Parathyroid adenoma (tissue), 2 donors: ENCODE measurements around the gene CRYBG1.
"Not testable (repeated sequence)": the region's sequence is repeated elsewhere in the genome, so short reads cannot be mapped to it uniquely, and the experiment has no call there.

ENCODE experiments used
- H2AFZ ChIP-seq: fragments of 300-600 bp; sonication (generic); one replicate; pipeline ENCODE4 v1.7.0; 2017; ENCODE audit warnings: antibody characterized with exemption, mild to moderate bottlenecking
- H3K27ac ChIP-seq: fragments of 300-600 bp; sonication (generic); one replicate; pipeline ENCODE4 v1.7.0; 2017
- H3K27me3 ChIP-seq: fragments of 300-600 bp; sonication (generic); one replicate; pipeline ENCODE4 v1.7.0; 2017; ENCODE audit warnings: low read length; ENCODE audit not compliant: control insufficient read depth, insufficient read depth
- H3K36me3 ChIP-seq: fragments of 300-600 bp; sonication (generic); one replicate; pipeline ENCODE4 v1.7.0; 2017; ENCODE audit warnings: low read length; ENCODE audit not compliant: control insufficient read depth, insufficient read depth
- H3K4me1 ChIP-seq: fragments of 300-600 bp; sonication (generic); one replicate; pipeline ENCODE4 v1.7.0; 2017; ENCODE audit warnings: control low read depth
- H3K4me2 ChIP-seq: fragments of 300-600 bp; sonication (generic); one replicate; pipeline ENCODE4 v1.7.0; 2017; ENCODE audit warnings: low read length
- H3K4me3 ChIP-seq: fragments of 300-600 bp; sonication (generic); one replicate; pipeline ENCODE4 v1.7.0; 2017; ENCODE audit warnings: low read depth, low read length
- H3K79me2 ChIP-seq: fragments of 300-600 bp; sonication (generic); one replicate; pipeline ENCODE4 v1.7.0; 2017; ENCODE audit warnings: control low read depth
- H3K9ac ChIP-seq: fragments of 300-600 bp; sonication (generic); one replicate; pipeline ENCODE4 v1.7.0; 2017; ENCODE audit warnings: mild to moderate bottlenecking
- H3K9me3 ChIP-seq: fragments of 300-600 bp; sonication (generic); one replicate; pipeline ENCODE4 v1.7.0; 2017; ENCODE audit warnings: low read length; ENCODE audit not compliant: control insufficient read depth
- CTCF ChIP-seq: fragments of 300-600 bp; sonication (generic); IDR thresholded peaks from one replicate; pipeline ENCODE4 v1.7.0; 2017; ENCODE audit warnings: antibody characterized with exemption, mild to moderate bottlenecking
- donor health status: primary hyperparathyroidism.

The CRYBG1 gene

GRCh38 chr6:106514583-106514885, 154.0 kb downstream of the CRYBG1 start:
- Histone ChIP-seq H3K4me3 (no peak overlapping the region), H3K9ac (no peak overlapping the region), H3K9me3 (no peaks in the 10 kb centered on the region), H3K4me1 (peaks cover 2% of the 10 kb centered on the region), H3K27ac (no peak overlapping the region), H2AFZ (no peak overlapping the region), H3K27me3 (no peaks in the 10 kb centered on the region), H3K4me2 (no peak overlapping the region), H3K79me2 (no peaks in the 10 kb centered on the region), H3K36me3 (no peaks in the 10 kb centered on the region)
- TF ChIP-seq CTCF: no peak

GRCh38 chr6:106515582-106515981, 155.1 kb downstream of the CRYBG1 start:
- not testable (repeated sequence) for H3K27ac ChIP-seq, H3K79me2 ChIP-seq

GRCh38 chr6:106516616-106517015, 156.1 kb downstream of the CRYBG1 start:
- no peak overlapping the region for H3K4me3 ChIP-seq
- H3K27ac ChIP-seq: no peak overlapping the region
- no peaks in the 10 kb centered on the region for H3K36me3 ChIP-seq
- no peaks in the 10 kb centered on the region for H3K79me2 ChIP-seq
- H3K27me3 ChIP-seq: no peaks in the 10 kb centered on the region
- TF ChIP-seq CTCF: no peak
- H3K4me1 ChIP-seq: peaks cover 2% of the 10 kb centered on the region
- no peak overlapping the region for H3K9ac ChIP-seq
- no peak overlapping the region for H2AFZ ChIP-seq
- no peak overlapping the region for H3K4me2 ChIP-seq
- no peaks in the 10 kb centered on the region for H3K9me3 ChIP-seq

More at GRCh38 chr6:106515582-106515981, 155.1 kb downstream of the CRYBG1 start:
- not testable (repeated sequence) for H3K9ac ChIP-seq, H3K27me3 ChIP-seq, H3K4me1 ChIP-seq, H3K9me3 ChIP-seq, H2AFZ ChIP-seq, H3K4me2 ChIP-seq, H3K36me3 ChIP-seq, H3K4me3 ChIP-seq

GRCh38 chr6:106517706-106518105, 157.2 kb downstream of the CRYBG1 start:
- Histone ChIP-seq H3K4me3 (no peak overlapping the region), H3K4me1 (peaks cover 2% of the 10 kb centered on the region), H3K79me2 (no peaks in the 10 kb centered on the region), H3K27ac (no peak overlapping the region), H3K36me3 (no peaks in the 10 kb centered on the region), H3K9ac (no peak overlapping the region), H3K9me3 (no peaks in the 10 kb centered on the region), H3K4me2 (no peak overlapping the region), H3K27me3 (no peaks in the 10 kb centered on the region), H2AFZ (no peak overlapping the region)
- TF ChIP-seq CTCF: no peak

GRCh38 chr6:106518748-106519147, 158.2 kb downstream of the CRYBG1 start:
- Histone ChIP-seq H3K4me1 (no peaks in the 10 kb centered on the region), H3K4me3 (no peak overlapping the region), H3K9ac (no peak overlapping the region), H3K9me3 (no peaks in the 10 kb centered on the region), H3K4me2 (no peak overlapping the region), H3K27me3 (no peaks in the 10 kb centered on the region), H3K27ac (no peak overlapping the region), H3K36me3 (no peaks in the 10 kb centered on the region), H3K79me2 (no peaks in the 10 kb centered on the region), H2AFZ (no peak overlapping the region)
- no peak for TF ChIP-seq CTCF
